B cell (primary cell): ENCODE measurements around the gene AP5S1.

Source experiments
- EZH2 ChIP-seq: IDR thresholded peaks from 2 replicates; pipeline ENCODE4 v1.6.1; 2012; ENCODE audit warnings: borderline replicate concordance, low read depth, mild to moderate bottlenecking, moderate library complexity, low read length; ENCODE audit not compliant: insufficient read depth, poor library complexity, severe bottlenecking
- TF ChIP-seq, protein P1 (sequence below): fragments of 200-600 bp; IDR thresholded peaks from one replicate; pipeline ENCODE4 v1.8.0; 2022; ENCODE audit warnings: antibody characterized with exemption, mild to moderate bottlenecking

DNA sequence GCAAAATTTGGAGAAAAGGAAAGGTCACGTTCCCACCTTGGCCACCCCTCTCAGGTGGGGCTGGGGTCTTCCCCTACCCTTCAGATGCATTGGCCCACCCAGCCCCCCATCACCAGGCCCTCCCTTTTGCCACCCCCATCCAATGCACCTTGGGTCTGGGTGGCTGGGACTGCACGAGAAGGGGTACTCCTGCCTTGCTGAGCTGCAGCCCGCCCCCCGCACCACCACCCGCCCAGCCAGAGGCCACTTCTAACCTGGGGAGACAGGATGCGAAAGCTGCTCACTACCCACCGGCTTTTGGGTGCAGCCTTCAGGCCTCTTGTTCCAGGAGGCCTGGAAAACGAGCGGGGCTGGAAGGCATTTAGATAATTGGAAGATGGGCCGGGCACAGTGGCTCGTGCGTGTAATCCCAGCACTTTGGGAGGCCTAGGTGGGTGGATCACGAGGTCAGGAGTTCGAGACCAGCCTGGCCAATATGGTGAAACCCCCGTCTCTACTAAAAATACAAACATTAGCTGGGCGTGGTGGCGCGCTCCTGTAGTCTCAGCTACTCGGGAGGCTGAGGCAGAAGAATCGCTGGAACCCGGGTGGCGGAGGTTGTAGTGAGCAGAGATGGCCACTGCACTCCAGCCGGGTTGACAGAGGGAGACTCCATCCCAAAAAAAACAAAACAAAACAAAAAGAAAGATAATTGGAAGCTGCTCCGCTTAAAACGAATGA, 25.5 kb upstream of the AP5S1 start:
- TF ChIP-seq, protein P1, sequence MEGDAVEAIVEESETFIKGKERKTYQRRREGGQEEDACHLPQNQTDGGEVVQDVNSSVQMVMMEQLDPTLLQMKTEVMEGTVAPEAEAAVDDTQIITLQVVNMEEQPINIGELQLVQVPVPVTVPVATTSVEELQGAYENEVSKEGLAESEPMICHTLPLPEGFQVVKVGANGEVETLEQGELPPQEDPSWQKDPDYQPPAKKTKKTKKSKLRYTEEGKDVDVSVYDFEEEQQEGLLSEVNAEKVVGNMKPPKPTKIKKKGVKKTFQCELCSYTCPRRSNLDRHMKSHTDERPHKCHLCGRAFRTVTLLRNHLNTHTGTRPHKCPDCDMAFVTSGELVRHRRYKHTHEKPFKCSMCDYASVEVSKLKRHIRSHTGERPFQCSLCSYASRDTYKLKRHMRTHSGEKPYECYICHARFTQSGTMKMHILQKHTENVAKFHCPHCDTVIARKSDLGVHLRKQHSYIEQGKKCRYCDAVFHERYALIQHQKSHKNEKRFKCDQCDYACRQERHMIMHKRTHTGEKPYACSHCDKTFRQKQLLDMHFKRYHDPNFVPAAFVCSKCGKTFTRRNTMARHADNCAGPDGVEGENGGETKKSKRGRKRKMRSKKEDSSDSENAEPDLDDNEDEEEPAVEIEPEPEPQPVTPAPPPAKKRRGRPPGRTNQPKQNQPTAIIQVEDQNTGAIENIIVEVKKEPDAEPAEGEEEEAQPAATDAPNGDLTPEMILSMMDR = no peak
- no peak for TF ChIP-seq EZH2
